T-helper 1 cell treated with Interleukin-12 subunit alpha and Interleukin-12 subunit beta and Interleukin-4 antibody, amounts not matched to agents 30 μg/mL and 1 μg/mL, for 36 hours (primary cell): ENCODE measurements around the gene CRYGS.
A peak's percentile ranks its signal among the peaks of the same experiment; 100 is the strongest.
"Not testable (repeated sequence)": the region's sequence is repeated elsewhere in the genome, so short reads cannot be mapped to it uniquely, and the experiment has no call there.

Experiments used
- H3K27ac Mint-ChIP-seq: one replicate; pipeline ENCODE4 v1.8.0; 2021; ENCODE audit warnings: mild to moderate bottlenecking, mixed read lengths
- H3K27me3 Mint-ChIP-seq: one replicate; pipeline ENCODE4 v1.8.0; 2021; ENCODE audit warnings: low read depth, mixed read lengths
- H3K36me3 Mint-ChIP-seq: one replicate; pipeline ENCODE4 v1.8.0; 2021; ENCODE audit warnings: low read depth, mixed read lengths
- H3K4me1 Mint-ChIP-seq: one replicate; pipeline ENCODE4 v1.8.0; 2021; ENCODE audit warnings: low read depth, mixed read lengths
- H3K4me3 Mint-ChIP-seq: one replicate; pipeline ENCODE4 v1.8.0; 2021; ENCODE audit warnings: mild to moderate bottlenecking, moderate library complexity, mixed read lengths
- H3K9me3 Mint-ChIP-seq: one replicate; pipeline ENCODE4 v1.8.0; 2021; ENCODE audit warnings: mixed read lengths

CRYGS gene

DNA sequence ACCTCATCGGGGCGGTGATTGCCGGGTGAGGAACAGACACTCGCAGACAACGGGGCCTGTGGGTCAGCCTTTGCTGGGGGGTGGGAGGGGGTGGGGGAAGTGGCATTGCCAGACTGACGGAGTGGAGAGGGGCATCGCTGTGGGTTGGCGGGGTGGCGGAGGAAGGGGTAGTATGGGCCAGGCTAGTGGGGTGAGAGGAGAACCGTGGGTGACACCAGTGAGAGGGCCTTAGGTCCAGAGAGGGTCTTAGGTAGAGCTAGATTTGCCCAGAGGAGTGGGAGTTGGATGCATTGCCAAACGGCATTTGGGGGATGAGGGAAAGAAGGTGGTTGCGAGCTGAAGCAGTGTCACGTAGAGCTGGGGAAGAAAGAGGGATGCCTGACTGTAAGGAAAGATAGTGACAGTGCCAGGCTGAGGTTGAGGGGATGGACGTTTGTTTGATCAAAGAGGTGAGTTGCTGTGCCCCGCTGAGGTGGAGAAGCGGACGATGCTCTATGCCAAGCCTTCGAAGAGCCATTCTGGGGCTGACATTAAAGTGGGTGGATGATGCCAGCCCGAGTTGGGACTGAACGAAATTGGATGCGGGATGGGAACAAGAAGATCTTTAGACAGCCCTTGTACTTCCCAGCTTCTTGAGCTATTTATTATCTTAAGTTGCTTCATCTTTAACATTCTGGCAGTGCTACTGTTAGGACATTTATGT is 26.9 kb upstream of the CRYGS start:
- H3K9me3 Mint-ChIP-seq = no peaks in the 10 kb centered on the region
- H3K4me3 Mint-ChIP-seq = peak overlapping the region; percentile 96
- H3K36me3 Mint-ChIP-seq = peaks cover 29% of the 10 kb centered on the region
- H3K4me1 Mint-ChIP-seq = peaks cover 51% of the 10 kb centered on the region
- peak overlapping the region; percentile 99 for H3K27ac Mint-ChIP-seq
- no peaks in the 10 kb centered on the region for H3K27me3 Mint-ChIP-seq

- H3K9me3 Mint-ChIP-seq = no peaks in the 10 kb centered on the region
- peak within 1 kb of the TSS; percentile 96 for H3K4me3 Mint-ChIP-seq
- H3K27ac Mint-ChIP-seq = peak within 1 kb of the TSS; percentile 99
- H3K4me1 Mint-ChIP-seq = peaks cover 50% of the 10 kb centered on the region
- peaks cover 22% of the 10 kb centered on the region for H3K36me3 Mint-ChIP-seq
- H3K27me3 Mint-ChIP-seq = no peaks in the 10 kb centered on the region
These were observed 26.1 kb upstream of the CRYGS start, which contains the start of gene DNAJB11 for GRCh38 chr3:186570096-186570940. Gene DNAJB11, plus strand, starts transcription at chr3:186570720. Its CDS starts 178 bp downstream, at chr3:186570898.

DNA sequence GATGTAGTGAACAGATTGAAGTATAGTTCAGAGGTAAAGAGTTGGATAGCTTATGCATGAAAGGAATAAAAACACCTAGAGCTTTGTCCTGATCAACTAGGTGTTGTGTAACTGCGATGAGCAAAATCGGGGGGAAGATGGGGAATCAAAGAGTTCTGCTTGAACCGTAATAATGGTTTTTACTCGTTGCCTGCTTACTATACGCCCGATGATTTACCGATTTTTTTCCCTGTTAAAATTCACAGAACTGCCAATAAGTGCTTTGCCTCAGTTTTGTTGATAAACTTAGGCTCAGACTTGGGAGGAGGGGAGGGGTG is 25.6 kb upstream of the CRYGS start:
- Mint-ChIP-seq H3K27me3 (no peaks in the 10 kb centered on the region), H3K4me1 (peaks cover 47% of the 10 kb centered on the region), H3K4me3 (peak overlapping the region; percentile 96), H3K36me3 (peaks cover 17% of the 10 kb centered on the region), H3K9me3 (no peaks in the 10 kb centered on the region), H3K27ac (peak overlapping the region; percentile 99)

- Mint-ChIP-seq H3K4me1 (peaks cover 47% of the 10 kb centered on the region), H3K27ac (peak overlapping the region; percentile 99), H3K36me3 (peaks cover 16% of the 10 kb centered on the region), H3K4me3 (peak overlapping the region; percentile 96)
- not testable (repeated sequence) for H3K9me3 Mint-ChIP-seq, H3K27me3 Mint-ChIP-seq
These were observed 25.2 kb upstream of the CRYGS start for GRCh38 chr3:186569361-186569760.

- Mint-ChIP-seq H3K4me3 (peak within 1 kb of the TSS; percentile 94), H3K4me1 (peaks cover 45% of the 10 kb centered on the region), H3K27me3 (no peaks in the 10 kb centered on the region), H3K9me3 (no peaks in the 10 kb centered on the region), H3K36me3 (peaks cover 15% of the 10 kb centered on the region), H3K27ac (peak within 1 kb of the TSS; percentile 96)
These were observed 23.1 kb upstream of the CRYGS start, which contains the start of gene TBCCD1 for GRCh38 chr3:186567072-186567921. Gene TBCCD1, minus strand, starts transcription at chr3:186567339. Its CDS starts 3,010 bp downstream, at chr3:186564329.

- peaks cover 19% of the 10 kb centered on the region for H3K36me3 Mint-ChIP-seq
These were observed 22.5 kb upstream of the CRYGS start for GRCh38 chr3:186566772-186567071.

GRCh38 chr3:186564586-186564985 is 20.4 kb upstream of the CRYGS start:
- Mint-ChIP-seq H3K27ac (peak overlapping the region; percentile 20), H3K9me3 (no peaks in the 10 kb centered on the region), H3K27me3 (no peaks in the 10 kb centered on the region), H3K4me3 (no peak overlapping the region), H3K4me1 (peaks cover 37% of the 10 kb centered on the region), H3K36me3 (peaks cover 23% of the 10 kb centered on the region)

More at GRCh38 chr3:186566772-186567071, 22.5 kb upstream of the CRYGS start:
- H3K4me1 Mint-ChIP-seq = peaks cover 43% of the 10 kb centered on the region
- H3K27me3 Mint-ChIP-seq = no peaks in the 10 kb centered on the region
- no peaks in the 10 kb centered on the region for H3K9me3 Mint-ChIP-seq
- peak overlapping the region; percentile 94 for H3K4me3 Mint-ChIP-seq
- peak overlapping the region; percentile 96 for H3K27ac Mint-ChIP-seq

DNA sequence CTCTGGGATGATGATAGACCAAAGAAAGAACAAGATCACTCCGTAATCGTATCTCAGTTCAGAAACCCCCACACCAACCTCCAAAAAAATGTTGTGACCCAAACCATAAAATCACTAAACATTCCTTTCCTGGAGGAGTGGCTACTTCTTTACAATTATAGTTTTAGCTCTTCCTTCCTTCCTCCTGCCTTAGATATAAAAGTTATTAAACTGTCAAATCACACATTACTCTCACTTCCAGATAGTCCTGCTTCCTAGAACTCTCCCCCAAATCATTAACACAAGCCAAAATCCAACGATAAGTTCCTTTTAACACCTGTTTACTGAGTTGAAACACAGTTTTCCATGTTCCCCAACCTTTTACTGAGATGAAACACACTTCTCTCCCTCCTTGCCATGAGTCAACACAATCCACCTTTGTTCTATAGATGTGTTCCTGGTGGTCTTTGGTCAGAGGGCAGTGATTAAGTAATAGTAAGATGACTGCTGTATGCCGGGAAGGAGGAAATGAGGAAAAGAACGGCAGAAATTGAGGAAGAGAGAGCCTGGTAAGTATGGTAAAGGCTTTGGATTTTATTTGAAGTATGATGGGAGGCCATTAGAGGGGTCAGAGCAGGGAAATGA is 8.3 kb upstream of the CRYGS start:
- Mint-ChIP-seq H3K27me3 (no peaks in the 10 kb centered on the region), H3K4me3 (no peak overlapping the region), H3K4me1 (no peaks in the 10 kb centered on the region), H3K9me3 (no peaks in the 10 kb centered on the region), H3K36me3 (peaks cover 23% of the 10 kb centered on the region), H3K27ac (no peak overlapping the region)

DNA sequence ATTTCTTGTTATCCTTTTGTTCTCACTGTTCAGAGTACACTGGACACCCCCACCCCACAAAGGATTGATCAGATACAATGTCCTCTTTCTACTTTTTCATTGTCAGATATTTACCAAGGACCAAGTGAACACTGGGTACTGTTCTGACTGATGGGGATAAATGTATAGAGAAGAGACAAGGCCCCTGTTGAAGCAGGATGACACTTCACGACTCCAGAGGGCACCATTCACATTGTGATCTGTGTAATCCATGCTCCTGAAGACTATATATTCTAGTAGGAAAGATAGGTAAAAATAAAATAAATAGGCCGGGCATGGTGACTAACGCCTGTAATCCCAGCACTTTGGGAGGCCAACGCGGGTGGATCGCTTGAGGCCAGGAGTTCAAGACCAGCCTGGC is 7.2 kb upstream of the CRYGS start:
- Mint-ChIP-seq H3K27me3 (no peaks in the 10 kb centered on the region), H3K4me1 (no peaks in the 10 kb centered on the region), H3K27ac (no peak overlapping the region), H3K9me3 (no peaks in the 10 kb centered on the region), H3K4me3 (no peak overlapping the region), H3K36me3 (peaks cover 20% of the 10 kb centered on the region)

DNA sequence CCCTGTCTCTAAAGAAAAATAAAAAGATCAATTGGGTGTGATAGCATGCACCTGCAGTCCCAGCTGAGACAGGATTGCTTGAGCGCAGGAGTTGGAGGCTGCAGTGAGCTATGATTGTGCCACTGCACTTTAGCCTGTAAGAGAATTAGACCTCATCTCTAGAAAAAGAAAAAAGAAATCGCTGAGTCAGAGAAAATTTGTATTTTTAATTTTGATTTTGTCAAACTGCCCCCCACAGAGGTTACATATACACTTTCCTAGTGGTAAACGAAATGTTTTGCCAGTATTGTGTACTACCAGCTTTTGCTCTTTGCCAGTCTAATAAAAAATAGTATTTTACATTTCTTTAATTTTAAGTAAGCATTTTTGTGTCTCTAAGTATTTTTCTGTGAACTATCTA is 5.3 kb upstream of the CRYGS start:
- peaks cover 14% of the 10 kb centered on the region for H3K36me3 Mint-ChIP-seq
- H3K27ac Mint-ChIP-seq = no peak overlapping the region
- no peak overlapping the region for H3K4me3 Mint-ChIP-seq
- H3K4me1 Mint-ChIP-seq = no peaks in the 10 kb centered on the region
- H3K27me3 Mint-ChIP-seq = no peaks in the 10 kb centered on the region
- no peaks in the 10 kb centered on the region for H3K9me3 Mint-ChIP-seq

DNA sequence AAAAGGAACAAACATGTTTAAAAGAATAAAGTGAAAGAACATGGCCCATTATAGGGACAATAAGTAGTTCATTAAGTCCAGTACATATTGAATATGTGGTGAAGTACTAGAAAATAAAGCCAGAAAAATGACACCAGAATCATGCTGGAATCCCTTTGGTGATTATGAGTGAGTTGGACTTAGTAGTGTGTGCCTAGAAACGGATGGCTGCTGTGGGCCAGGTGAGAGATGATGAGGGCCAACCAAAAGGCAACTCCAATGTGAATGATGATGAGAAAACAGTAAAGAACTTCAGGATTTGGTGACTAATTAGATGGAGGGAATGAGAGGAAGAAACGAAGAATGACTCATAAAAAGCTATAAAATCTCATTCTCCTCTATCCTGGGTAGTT is 3.3 kb downstream of the CRYGS start:
- peaks cover 15% of the 10 kb centered on the region for H3K27me3 Mint-ChIP-seq
- no peak overlapping the region for H3K4me3 Mint-ChIP-seq
- H3K27ac Mint-ChIP-seq = peak overlapping the region; percentile 19
- H3K36me3 Mint-ChIP-seq = peaks cover 21% of the 10 kb centered on the region
- peaks cover 22% of the 10 kb centered on the region for H3K4me1 Mint-ChIP-seq
- no peaks in the 10 kb centered on the region for H3K9me3 Mint-ChIP-seq

- Mint-ChIP-seq H3K4me1 (peaks cover 24% of the 10 kb centered on the region), H3K36me3 (peaks cover 23% of the 10 kb centered on the region), H3K4me3 (no peak overlapping the region), H3K27ac (peak overlapping the region; percentile 19), H3K9me3 (no peaks in the 10 kb centered on the region), H3K27me3 (peaks cover 20% of the 10 kb centered on the region)
These were observed 3.9 kb downstream of the CRYGS start for GRCh38 chr3:186540221-186540834.

GRCh38 chr3:186538779-186539178 is 5.4 kb downstream of the CRYGS start:
- H3K36me3 Mint-ChIP-seq = peaks cover 25% of the 10 kb centered on the region
- peaks cover 39% of the 10 kb centered on the region for H3K4me1 Mint-ChIP-seq
- H3K4me3 Mint-ChIP-seq = no peak overlapping the region
- no peaks in the 10 kb centered on the region for H3K9me3 Mint-ChIP-seq
- H3K27me3 Mint-ChIP-seq = peaks cover 27% of the 10 kb centered on the region
- H3K27ac Mint-ChIP-seq = no peak overlapping the region
